IMR-90 (cell line): ENCODE data around the gene PCNX2. TPM values are rescaled to one million over a fixed set of nuclear protein-coding genes. Genes with fewer than 3 reads are reported as not detected.

Experiments
- ATAC-seq: fragments of 200-7000 bp; cut with Tn5 transposase; 2 replicates; pipeline ENCODE4 v1.9.1; 2020; ENCODE audit warnings: low read depth, mild to moderate bottlenecking, moderate library complexity
- BruUV-seq: library from RNA; stranded (reverse); fragments of 400-500 nt; replicated peaks from 2 replicates; lab custom pipeline; 2021; lab: Mats Ljungman, UMichigan
- CTCF ChIA-PET: fragments of 300-600 bp; formaldehyde crosslinking; extraction: SDS; loops from one replicate; lab custom pipeline; 2021; ENCODE audit warnings: antibody characterized with exemption; lab: Yijun Ruan, JAX
- POLR2A ChIA-PET: fragments of 300-600 bp; sonication (Branson Sonifier 250); formaldehyde crosslinking; loops from one replicate; lab custom pipeline; 2022; ENCODE audit warnings: antibody characterized with exemption; ENCODE audit not compliant: unreplicated experiment; lab: Charles Lee
- DNase-seq: peaks from one replicate; pipeline ENCODE4 v3.0.0; 2013
- H2AFZ ChIP-seq: replicated peaks from 2 replicates; pipeline ENCODE3; 2013; ENCODE audit warnings: low read length, mild to moderate bottlenecking; ENCODE audit not compliant: poor library complexity
- H2AK5ac ChIP-seq: 2 replicates; pipeline ENCODE4 v1.6.1; 2013; ENCODE audit warnings: low read depth, low read length, inconsistent platforms
- H2AK9ac ChIP-seq: replicated peaks from 2 replicates; pipeline ENCODE3; 2013; ENCODE audit warnings: mild to moderate bottlenecking, low read depth, low read length, moderate library complexity; ENCODE audit not compliant: poor library complexity
- H2BK120ac ChIP-seq: 2 replicates; pipeline ENCODE4 v1.6.1; 2013; ENCODE audit warnings: low read depth, low read length, inconsistent platforms
- H2BK15ac ChIP-seq: 3 replicates; pipeline ENCODE4 v1.6.1; 2013; ENCODE audit warnings: low read depth, low read length, inconsistent platforms
- H2BK20ac ChIP-seq: 2 replicates; pipeline ENCODE4 v1.6.1; 2013; ENCODE audit warnings: low read depth, mild to moderate bottlenecking, inconsistent platforms, low read length, moderate library complexity
- H2BK5ac ChIP-seq: 2 replicates; pipeline ENCODE4 v1.6.1; 2013; ENCODE audit warnings: mild to moderate bottlenecking, low read depth, low read length, inconsistent platforms; ENCODE audit not compliant: poor library complexity, severe bottlenecking
- H3K14ac ChIP-seq: replicated peaks from 2 replicates; pipeline ENCODE4 v1.6.1; 2013; ENCODE audit warnings: low read depth, low read length, inconsistent platforms
- H3K18ac ChIP-seq: 2 replicates; pipeline ENCODE4 v1.6.1; 2013; ENCODE audit warnings: low read depth, low read length, control low read depth
- H3K23ac ChIP-seq: 2 replicates; pipeline ENCODE4 v1.6.1; 2013; ENCODE audit warnings: low read depth, low read length, inconsistent platforms
- H3K27ac ChIP-seq: 2 replicates; pipeline ENCODE4 v1.5.1; 2013; ENCODE audit warnings: mild to moderate bottlenecking, control low read depth, low read length; ENCODE audit not compliant: insufficient read depth
- H3K27me3 ChIP-seq: 2 replicates; pipeline ENCODE4 v1.6.1; 2013; ENCODE audit warnings: low read length; ENCODE audit not compliant: control insufficient read depth, insufficient read depth
- H3K36me3 ChIP-seq: 2 replicates; pipeline ENCODE4 v1.6.1; 2013; ENCODE audit warnings: low read length, mixed read lengths; ENCODE audit not compliant: control insufficient read depth, insufficient read depth
- H3K4ac ChIP-seq: 2 replicates; pipeline ENCODE4 v1.6.1; 2013; ENCODE audit warnings: low read depth, low read length, inconsistent platforms
- H3K4me1 ChIP-seq: 2 replicates; pipeline ENCODE4 v1.6.1; 2013; ENCODE audit warnings: low read length, mixed read lengths; ENCODE audit not compliant: control insufficient read depth, insufficient read depth
- H3K4me2 ChIP-seq: 2 replicates; pipeline ENCODE4 v1.6.1; 2013; ENCODE audit warnings: low read depth, mild to moderate bottlenecking, control low read depth, low read length, moderate library complexity
- H3K4me3 ChIP-seq: 2 replicates; pipeline ENCODE4 v1.5.1; 2013; ENCODE audit warnings: low read depth, mild to moderate bottlenecking, control low read depth, low read length, moderate library complexity; ENCODE audit not compliant: insufficient read depth
- H3K56ac ChIP-seq: 2 replicates; pipeline ENCODE4 v1.6.1; 2013; ENCODE audit warnings: low read length, inconsistent platforms; ENCODE audit not compliant: insufficient read depth; ENCODE audit errors: extremely low read depth
- H3K79me1 ChIP-seq, 2 experiments: 2 replicates each; pipeline ENCODE4 v1.6.1; 2013; ENCODE audit warnings: low read length in 2 of 2, inconsistent platforms in 1 of 2, low read depth in 1 of 2
- H3K9ac ChIP-seq: 2 replicates; pipeline ENCODE4 v1.6.1; 2013; ENCODE audit warnings: low read depth, low read length, control low read depth
- H3K9me1 ChIP-seq: 2 replicates; pipeline ENCODE4 v1.6.1; 2013; ENCODE audit warnings: low read length, inconsistent platforms; ENCODE audit not compliant: insufficient read depth
- H3K9me3 ChIP-seq: 2 replicates; pipeline ENCODE4 v1.6.1; 2013; ENCODE audit warnings: low read length; ENCODE audit not compliant: control insufficient read depth, insufficient read depth
- H4K20me1 ChIP-seq: 2 replicates; pipeline ENCODE4 v1.6.1; 2013; ENCODE audit warnings: low read length, inconsistent platforms; ENCODE audit not compliant: insufficient read depth
- H4K5ac ChIP-seq: 2 replicates; pipeline ENCODE4 v1.6.1; 2013; ENCODE audit warnings: mild to moderate bottlenecking, low read depth, low read length, control low read depth
- H4K8ac ChIP-seq, 2 experiments: 2 replicates each; pipeline ENCODE4 v1.6.1; 2013; ENCODE audit warnings: low read depth in 2 of 2, low read length in 2 of 2, control low read depth in 1 of 2, inconsistent platforms in 1 of 2
- H4K91ac ChIP-seq: 2 replicates; pipeline ENCODE4 v1.6.1; 2013; ENCODE audit warnings: low read depth, low read length, inconsistent platforms; ENCODE audit not compliant: insufficient read depth
- CEBPB ChIP-seq: IDR thresholded peaks from 2 replicates; pipeline ENCODE4 v1.6.1; 2012; ENCODE audit warnings: low read depth, low read length, improper control_type of control experiment
- RFX5 ChIP-seq: IDR thresholded peaks from 2 replicates; pipeline ENCODE4 v1.8.0; 2012; ENCODE audit warnings: low read depth, mild to moderate bottlenecking, low read length, moderate library complexity
- WGBS, 2 experiments: methylation state at CpG; one replicate each; pipeline versions ENCODE4 v1.1.5 to v1.1.7; 2013; ENCODE audit warnings: missing lambda C conversion rate in 2 of 2; ENCODE audit not compliant: insufficient read length in 1 of 2; ENCODE audit errors: extremely low coverage in 2 of 2; 5-methylcytosine and 5-hydroxymethylcytosine counted together
- dilution Hi-C: fragments of 300-500 bp; cut with HindIII; formaldehyde crosslinking; loops from one replicate; pipeline ENCODE4 v1.14.3; 2018; ENCODE audit warnings: low sequenced_read_pairs; ENCODE audit not compliant: unreplicated experiment
- in situ Hi-C: fragments of 300-500 bp; cut with MboI; formaldehyde crosslinking; loops from 3 replicates; pipeline ENCODE4 v1.14.3; 2019; ENCODE audit warnings: low sequenced_read_pairs, inconsistent platforms, mixed read lengths
- intact Hi-C: fragments of 100-400 bp; cut with micrococcal nuclease; formaldehyde crosslinking; loops from 2 replicates; pipeline ENCODE4 v1.10.0; 2022
- polyA plus RNA-seq, 3 experiments: library from polyadenylated mRNA; depleted of rRNA; stranded (reverse); fragments of >200 nt; gene quantifications; 2 replicates each; pipeline ENCODE4 v1.2.3, GENCODE V29; 2012; ENCODE audit warnings: low replicate concordance in 1 of 3
- total RNA-seq: library from RNA; depleted of rRNA; stranded (reverse); fragments of >200 nt; gene quantifications from 2 replicates; pipeline ENCODE4 v1.2.3, GENCODE V29; 2012
- TF ChIP-seq, protein P1 (sequence below): conservative IDR thresholded peaks from 2 replicates; pipeline ENCODE4 v1.5.1; 2012; ENCODE audit warnings: mild to moderate bottlenecking, low read depth, low read length, improper control_type of control experiment

PCNX2 gene
- total and polyA plus RNA-seq, 2 of the 4 experiments (the other 2 are of a cell fraction), result 15.9 to 22.6 TPM

DNA sequence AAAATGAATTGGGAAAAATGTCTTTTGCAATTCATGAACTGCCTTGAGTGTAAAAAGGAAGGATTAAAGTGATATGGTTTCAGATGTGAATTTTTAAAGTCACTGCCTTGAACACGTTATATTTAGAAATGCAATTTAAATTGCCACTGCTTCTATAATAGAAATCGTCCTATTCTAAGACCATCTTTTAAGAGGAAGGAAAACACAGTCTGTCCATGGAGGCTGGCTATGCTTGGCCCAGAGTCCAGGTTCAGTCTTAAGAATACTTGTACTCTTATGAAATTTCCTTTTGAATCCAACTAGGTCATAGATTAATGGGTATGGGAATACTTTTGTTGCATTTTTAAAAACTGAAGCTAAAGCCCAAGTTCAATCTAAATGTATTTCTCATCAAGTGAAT, 86.0 kb downstream of the PCNX2 start:
- ChIA-PET CTCF (no interaction called here), POLR2A (no interaction called here)
- no peak overlapping the region for H4K91ac ChIP-seq
- H3K4me2 ChIP-seq, result no peak overlapping the region
- no peak overlapping the region for H2AK9ac ChIP-seq
- peaks cover 9% of the 10 kb centered on the region for H3K36me3 ChIP-seq
- H3K9me3 ChIP-seq, result no peaks in the 10 kb centered on the region
- no peak overlapping the region for H4K5ac ChIP-seq
- H3K9ac ChIP-seq, result no peak overlapping the region
- TF ChIP-seq, protein P1, sequence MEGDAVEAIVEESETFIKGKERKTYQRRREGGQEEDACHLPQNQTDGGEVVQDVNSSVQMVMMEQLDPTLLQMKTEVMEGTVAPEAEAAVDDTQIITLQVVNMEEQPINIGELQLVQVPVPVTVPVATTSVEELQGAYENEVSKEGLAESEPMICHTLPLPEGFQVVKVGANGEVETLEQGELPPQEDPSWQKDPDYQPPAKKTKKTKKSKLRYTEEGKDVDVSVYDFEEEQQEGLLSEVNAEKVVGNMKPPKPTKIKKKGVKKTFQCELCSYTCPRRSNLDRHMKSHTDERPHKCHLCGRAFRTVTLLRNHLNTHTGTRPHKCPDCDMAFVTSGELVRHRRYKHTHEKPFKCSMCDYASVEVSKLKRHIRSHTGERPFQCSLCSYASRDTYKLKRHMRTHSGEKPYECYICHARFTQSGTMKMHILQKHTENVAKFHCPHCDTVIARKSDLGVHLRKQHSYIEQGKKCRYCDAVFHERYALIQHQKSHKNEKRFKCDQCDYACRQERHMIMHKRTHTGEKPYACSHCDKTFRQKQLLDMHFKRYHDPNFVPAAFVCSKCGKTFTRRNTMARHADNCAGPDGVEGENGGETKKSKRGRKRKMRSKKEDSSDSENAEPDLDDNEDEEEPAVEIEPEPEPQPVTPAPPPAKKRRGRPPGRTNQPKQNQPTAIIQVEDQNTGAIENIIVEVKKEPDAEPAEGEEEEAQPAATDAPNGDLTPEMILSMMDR, result no peak
- no peak for TF ChIP-seq CEBPB
- no peak for TF ChIP-seq RFX5
- no peaks in the 10 kb centered on the region for H3K27me3 ChIP-seq
- H3K23ac ChIP-seq, result no peak overlapping the region
- no peak overlapping the region for H2BK20ac ChIP-seq
- in situ Hi-C loops, result no loop called here
- intact Hi-C loops, result no loop called here
- no CpG with 5 or more reads among the region's 2 CpGs for WGBS, 2 experiments
- no peaks in the 10 kb centered on the region for H3K79me1 ChIP-seq
- BruUV-seq, result no TSS peak
- DNase-seq (no peak), ATAC-seq (no peak)
- peaks cover 3% of the 10 kb centered on the region; the same call in 1 of the 2 replicates for H3K4me1 ChIP-seq
- H3K14ac ChIP-seq, result no peak overlapping the region
- no peak overlapping the region for H3K27ac ChIP-seq
- no peak overlapping the region for H2BK120ac ChIP-seq
- H2AFZ ChIP-seq, result no peak overlapping the region
- no peaks in the 10 kb centered on the region for H4K20me1 ChIP-seq
- no peaks in the 10 kb centered on the region; the same call in 1 of the 2 replicates for H3K9me1 ChIP-seq
- no peak overlapping the region for H3K18ac ChIP-seq
- H2BK5ac ChIP-seq, result no peak overlapping the region
- no peak overlapping the region for H4K8ac ChIP-seq
- dilution Hi-C loops, result no loop called here
- H3K4ac ChIP-seq, result no peak overlapping the region
- H2BK15ac ChIP-seq, result no peak overlapping the region
- H3K56ac ChIP-seq, result no peak overlapping the region
- H3K4me3 ChIP-seq, result no peak overlapping the region
- no peak overlapping the region for H2AK5ac ChIP-seq
